Lower leg skin (tissue), 4 donors: ENCODE measurements around the gene SURF2. TPM values are rescaled to one million over a fixed set of nuclear protein-coding genes. Genes with fewer than 3 reads are reported as not detected.
"Not testable (repeated sequence)": the region's sequence is repeated elsewhere in the genome, so short reads cannot be mapped to it uniquely, and the experiment has no call there.

Experiments used
- DNase-seq, 2 donors: peaks; one replicate each; pipeline ENCODE4 v3.0.0-alpha.2; 2019; ENCODE audit warnings: low spot score in 2 of 2
- H3K4me3 ChIP-seq: fragments of 200-600 bp; sonication (generic); 2 replicates; pipeline ENCODE4 v1.5.1; 2017; ENCODE audit warnings: mild to moderate bottlenecking, low read depth; ENCODE audit not compliant: poor library complexity, severe bottlenecking
- POLR2A ChIP-seq, 2 donors: fragments of 450-650 bp; IDR thresholded peaks; one replicate each; pipeline ENCODE4 v1.6.1; 2016 to 2017; ENCODE audit warnings: antibody characterized with exemption in 2 of 2, mild to moderate bottlenecking in 1 of 2, moderate library complexity in 1 of 2
- WGBS, 2 donors: methylation state at CpG; one replicate each; pipeline ENCODE4 v1.1.5; 2018; 5-methylcytosine and 5-hydroxymethylcytosine counted together
- intact Hi-C: fragments of 100-400 bp; cut with DNase I; formaldehyde crosslinking; loops from one replicate; pipeline ENCODE4 v1.15.0; 2023; ENCODE audit warnings: low total_unique reads
- total RNA-seq, 4 donors: library from RNA; depleted of rRNA; stranded (reverse); fragments of >200 nt; gene quantifications; one replicate each; pipeline ENCODE4 v1.1.0, GENCODE V29; 2016
- TF ChIP-seq, protein P1 (sequence below), 3 donors: fragments of 450-650 bp; IDR thresholded peaks; one replicate each; pipeline ENCODE4 v1.5.1; 2016; ENCODE audit warnings: antibody characterized with exemption in 3 of 3, mild to moderate bottlenecking in 3 of 3, moderate library complexity in 2 of 3

The SURF2 gene
- total RNA-seq, 4 donors from 2014 or later: 31.2 to 40.7 (median 35.4) TPM

DNA sequence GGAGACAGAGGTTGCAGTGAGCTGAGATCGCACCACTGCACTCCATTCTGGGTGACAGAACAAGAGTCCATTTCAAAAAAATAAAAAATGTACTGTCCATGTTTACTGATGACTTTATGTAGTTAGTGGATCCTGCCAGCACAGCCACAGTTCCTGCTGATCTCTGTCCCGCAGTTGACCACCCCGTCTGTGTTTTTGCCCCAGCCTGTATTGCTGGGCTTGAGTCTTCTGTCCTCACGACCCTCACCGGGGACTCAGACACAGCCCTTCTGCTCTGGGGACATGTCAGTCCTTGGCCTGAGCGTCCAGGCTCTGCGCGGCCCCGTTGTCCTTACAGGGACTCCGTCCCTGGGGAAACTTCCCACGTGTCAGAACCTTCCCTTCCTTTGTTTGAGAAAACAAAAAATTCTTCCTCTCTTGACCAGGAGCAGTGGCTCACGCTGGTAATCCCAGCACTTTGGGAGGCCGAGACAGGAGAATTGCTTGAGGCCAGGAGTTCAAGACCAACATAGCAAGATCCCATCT lies 34.9 kb upstream of the SURF2 start:
- DNase-seq: peak in 1 of 2 donors; percentile 39
- H3K4me3 ChIP-seq: no peak overlapping the region
- intact Hi-C loops: no loop called here
- 80 to 84% methylated on average over 13 of the region's 13 CpGs for WGBS, 2 donors
- TF ChIP-seq, protein P1, sequence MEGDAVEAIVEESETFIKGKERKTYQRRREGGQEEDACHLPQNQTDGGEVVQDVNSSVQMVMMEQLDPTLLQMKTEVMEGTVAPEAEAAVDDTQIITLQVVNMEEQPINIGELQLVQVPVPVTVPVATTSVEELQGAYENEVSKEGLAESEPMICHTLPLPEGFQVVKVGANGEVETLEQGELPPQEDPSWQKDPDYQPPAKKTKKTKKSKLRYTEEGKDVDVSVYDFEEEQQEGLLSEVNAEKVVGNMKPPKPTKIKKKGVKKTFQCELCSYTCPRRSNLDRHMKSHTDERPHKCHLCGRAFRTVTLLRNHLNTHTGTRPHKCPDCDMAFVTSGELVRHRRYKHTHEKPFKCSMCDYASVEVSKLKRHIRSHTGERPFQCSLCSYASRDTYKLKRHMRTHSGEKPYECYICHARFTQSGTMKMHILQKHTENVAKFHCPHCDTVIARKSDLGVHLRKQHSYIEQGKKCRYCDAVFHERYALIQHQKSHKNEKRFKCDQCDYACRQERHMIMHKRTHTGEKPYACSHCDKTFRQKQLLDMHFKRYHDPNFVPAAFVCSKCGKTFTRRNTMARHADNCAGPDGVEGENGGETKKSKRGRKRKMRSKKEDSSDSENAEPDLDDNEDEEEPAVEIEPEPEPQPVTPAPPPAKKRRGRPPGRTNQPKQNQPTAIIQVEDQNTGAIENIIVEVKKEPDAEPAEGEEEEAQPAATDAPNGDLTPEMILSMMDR (IDR thresholded peaks at IDR 0.05): no peak
- no peak for TF ChIP-seq POLR2A (IDR thresholded peaks at IDR 0.05)

DNA sequence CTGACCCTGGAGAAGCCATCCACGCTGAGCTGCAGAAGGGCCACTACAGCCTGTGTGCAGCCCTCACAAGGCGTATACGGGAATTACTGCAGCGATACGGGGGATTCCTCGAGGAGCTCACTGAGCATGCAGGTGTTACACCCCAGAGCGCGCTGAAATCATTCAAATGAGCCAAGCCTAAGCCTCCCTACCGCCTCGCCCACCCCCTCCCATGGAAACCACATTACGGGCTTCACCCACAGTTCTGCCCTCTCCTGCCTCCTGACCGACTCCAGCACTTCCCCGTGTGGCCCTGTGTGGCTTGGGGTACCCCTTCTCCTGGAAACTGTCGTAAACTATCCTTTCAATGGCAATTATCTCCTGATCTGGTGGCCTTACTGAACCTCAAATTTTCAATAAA lies 33.6 kb upstream of the SURF2 start:
- TF ChIP-seq, protein P1 (IDR thresholded peaks at IDR 0.05): no peak
- no peak for TF ChIP-seq POLR2A (IDR thresholded peaks at IDR 0.05)
- H3K4me3 ChIP-seq: no peak overlapping the region
- DNase-seq: peak in 1 of 2 donors; percentile 68
- intact Hi-C loops: no loop called here
- WGBS, 2 donors: 78 to 79% methylated on average over 14 of the region's 14 CpGs

DNA sequence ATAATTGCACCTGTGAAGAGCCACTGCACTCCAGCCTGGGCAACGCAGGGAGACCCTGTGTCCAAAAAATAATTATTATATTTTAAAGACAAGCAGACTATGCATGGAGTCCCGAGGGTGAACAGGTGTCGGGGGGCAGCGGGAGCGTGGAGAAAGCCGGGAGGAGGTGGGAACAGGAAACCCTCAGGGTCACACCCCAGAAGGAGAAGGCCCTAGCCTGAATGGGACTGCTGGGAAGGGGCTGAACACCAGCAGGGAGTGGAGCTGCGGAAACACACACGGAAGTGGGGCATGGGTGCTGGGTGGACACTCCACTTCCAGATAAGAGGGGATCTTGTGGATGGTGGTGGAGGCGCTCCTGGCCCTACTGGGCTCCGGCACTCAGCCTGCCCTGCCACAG lies 33.1 kb upstream of the SURF2 start:
- 88 to 91% methylated on average over 10 of the region's 10 CpGs for WGBS, 2 donors
- DNase-seq: peak in 1 of 2 donors; percentile 70
- intact Hi-C loops: no loop called here
- H3K4me3 ChIP-seq: no peak overlapping the region
- TF ChIP-seq, protein P1 (IDR thresholded peaks at IDR 0.05): no peak
- no peak for TF ChIP-seq POLR2A (IDR thresholded peaks at IDR 0.05)

DNA sequence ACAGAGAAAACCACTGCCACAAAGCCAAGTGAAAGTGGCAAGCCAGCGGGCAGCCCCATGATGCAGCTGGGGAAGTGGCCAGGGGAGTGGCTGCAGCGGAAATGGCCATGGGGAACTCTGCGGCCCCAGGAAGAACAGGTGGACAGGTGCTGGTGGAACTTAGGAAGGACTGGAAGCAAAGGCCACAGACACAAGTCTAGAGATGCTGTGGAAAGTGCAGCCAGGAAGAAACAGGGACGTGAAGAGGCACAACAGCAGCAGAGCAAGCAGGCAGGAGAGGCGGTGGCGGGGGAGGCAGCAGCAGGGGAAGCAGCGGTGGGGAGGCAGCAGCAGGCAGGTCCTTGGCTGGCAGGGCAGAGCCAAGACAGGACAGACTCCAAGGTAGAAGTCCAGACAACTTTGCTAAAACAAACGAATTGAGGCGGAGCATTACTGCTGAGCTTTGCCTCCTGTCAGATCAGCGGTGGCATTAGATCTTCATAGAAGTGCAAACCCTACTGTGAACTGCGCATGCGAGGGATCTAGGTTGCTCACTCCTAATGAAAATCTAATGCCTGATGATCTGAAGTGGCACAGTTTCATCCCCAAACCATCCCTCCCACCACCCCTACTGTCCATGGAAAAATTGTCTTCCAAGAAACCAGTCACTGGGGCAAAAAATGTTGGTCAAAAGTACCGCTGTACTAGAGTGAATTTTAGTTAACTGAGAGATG lies 32.2 kb upstream of the SURF2 start:
- intact Hi-C loops: no loop called here
- DNase-seq: peak in 1 of 2 donors; percentile 63
- TF ChIP-seq, protein P1 (IDR thresholded peaks at IDR 0.05): no peak
- no peak for TF ChIP-seq POLR2A (IDR thresholded peaks at IDR 0.05)

DNA sequence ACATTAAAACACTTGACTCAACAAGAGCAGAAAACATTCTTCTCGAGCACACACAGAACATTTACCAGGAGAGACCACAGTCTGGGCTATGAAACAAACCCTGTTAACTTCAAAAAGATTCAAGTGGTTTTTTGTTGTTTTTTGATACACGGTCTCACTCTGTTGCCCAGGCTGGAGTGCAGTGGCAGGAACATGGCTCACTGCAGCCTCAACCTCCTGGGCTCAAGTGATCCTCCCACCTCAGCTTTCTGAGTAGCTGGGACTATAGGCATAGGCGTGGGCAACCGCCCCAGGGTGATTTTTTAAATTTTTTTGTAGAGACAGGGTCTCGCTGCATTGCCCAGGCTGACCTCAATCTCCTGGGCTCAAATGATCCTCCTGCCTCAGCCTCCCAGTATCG lies 29.3 kb upstream of the SURF2 start:
- WGBS, 2 donors: 83 to 87% methylated on average over 6 of the region's 6 CpGs
- peak in 1 of 2 donors; percentile 37 for DNase-seq
- intact Hi-C loops, H3K4me3 ChIP-seq: not testable (repeated sequence)

More for the DNA sequence above, 32.2 kb upstream of the SURF2 start:
- 86 to 90% methylated on average over 13 of the region's 13 CpGs for WGBS, 2 donors
- no peak overlapping the region for H3K4me3 ChIP-seq

DNA sequence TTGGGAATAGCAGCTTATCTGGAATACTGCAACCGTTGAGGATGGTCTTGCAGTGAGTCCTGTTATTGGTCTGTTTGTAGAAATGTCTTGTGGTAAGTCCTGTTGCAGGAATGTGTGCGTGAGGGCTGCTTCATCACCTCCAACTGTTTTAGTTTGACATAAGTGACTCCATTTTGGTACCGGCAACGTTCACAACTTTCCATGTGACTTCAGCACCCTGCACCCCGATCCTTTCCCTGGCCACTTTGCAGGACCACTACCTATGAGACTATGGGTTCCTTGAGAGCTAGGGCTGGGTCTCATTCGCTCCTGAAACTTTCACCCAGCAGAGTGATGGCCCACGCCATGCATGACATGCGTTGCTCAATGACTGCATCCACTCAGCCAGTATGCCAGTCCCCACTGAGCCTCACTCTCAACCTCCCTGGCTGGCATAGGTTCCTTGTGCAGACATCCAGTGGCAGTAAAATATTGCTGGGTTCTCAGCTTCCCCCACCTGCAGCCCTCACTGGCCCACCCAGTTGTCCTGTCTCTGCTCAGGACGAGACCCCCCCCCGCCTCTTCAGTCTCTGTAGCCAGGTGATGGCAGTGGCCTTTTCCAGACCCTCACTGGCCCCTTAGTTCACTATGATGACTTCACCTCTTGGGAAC lies 28.4 kb upstream of the SURF2 start:
- TF ChIP-seq POLR2A (IDR thresholded peaks at IDR 0.05): no peak
- TF ChIP-seq, protein P1 (IDR thresholded peaks at IDR 0.05): no peak
- no peak overlapping the region for H3K4me3 ChIP-seq
- intact Hi-C loops: no loop called here
- 92% methylated on average over 10 of the region's 10 CpGs for whole genome bisulfite sequencing, 2 donors
- DNase-seq: peak in 1 of 2 donors; percentile 70
